HCT116 (cell line): ENCODE measurements around the gene RGN.

Experiments
- CTCF ChIP-seq, 3 experiments: fragments of 200-600 bp in 1 of 3; sonication (generic) in 1 of 3; IDR thresholded peaks in 2 of 3; conservative IDR thresholded peaks in 1 of 3; 2 replicates each; pipeline ENCODE4 v1.5.1; 2012 to 2017; ENCODE audit warnings: low read depth in 2 of 3, low read length in 2 of 3, antibody characterized with exemption in 1 of 3, borderline replicate concordance in 1 of 3, control low read depth in 1 of 3, mild to moderate bottlenecking in 1 of 3, mixed read lengths in 1 of 3, mixed run types in 1 of 3, moderate library complexity in 1 of 3; ENCODE audit not compliant: insufficient read depth in 1 of 3
- POLR2A ChIP-seq: IDR thresholded peaks from 2 replicates; pipeline ENCODE4 v1.7.0; 2011; ENCODE audit warnings: borderline replicate concordance; ENCODE audit not compliant: insufficient read depth, insufficient read length; ENCODE audit errors: extremely low read depth

DNA sequence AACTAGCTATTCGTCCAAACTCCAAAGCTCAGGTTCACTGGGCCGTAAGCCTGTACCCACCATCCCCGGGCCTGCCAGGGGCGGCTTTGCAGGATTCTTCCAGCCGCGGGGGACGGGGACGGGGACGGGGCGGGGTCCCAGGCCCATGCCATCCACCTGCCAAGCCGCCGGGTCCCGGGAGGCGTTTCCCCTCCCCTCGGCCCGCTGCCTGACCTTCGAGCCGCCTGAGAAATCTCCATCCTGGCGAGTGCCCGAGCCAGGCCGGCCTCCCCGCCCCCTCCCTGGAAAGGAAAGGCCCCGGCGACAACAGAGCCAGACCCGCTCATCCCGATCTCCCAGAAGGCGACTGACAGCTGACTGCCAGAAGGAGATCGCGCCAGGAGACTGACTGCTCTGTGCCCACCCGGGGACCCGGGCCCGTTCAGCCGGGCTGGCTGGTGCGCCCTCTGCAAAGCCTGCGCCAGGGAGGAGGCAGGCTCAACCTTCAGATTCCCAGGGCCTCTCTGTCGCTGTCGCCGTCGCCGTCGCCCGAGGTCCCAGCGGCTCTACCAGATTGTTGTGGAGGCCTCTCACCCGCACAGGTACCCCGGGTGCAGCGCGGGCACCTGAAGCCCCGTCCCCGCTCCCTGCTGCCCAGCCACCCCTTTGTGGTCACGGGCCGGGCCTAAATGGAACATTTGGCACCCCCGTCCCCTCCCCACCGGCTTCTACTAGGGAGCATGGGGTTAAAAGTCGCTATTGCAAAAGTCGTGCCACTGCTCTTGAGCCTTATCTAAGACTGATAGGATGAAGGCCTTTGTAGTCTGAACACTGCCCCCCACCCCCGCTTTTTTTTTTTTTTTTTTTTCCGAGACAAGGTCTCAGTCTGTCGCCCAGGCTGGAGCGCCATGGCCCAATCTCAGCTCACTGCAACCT is at the start of gene RGN:
- TF ChIP-seq CTCF (IDR thresholded peaks at IDR 0.05 in 2 of 3, conservative IDR thresholded peaks at IDR 0.05 in 1 of 3; ENCODE audit: borderline replicate concordance in 1 of 3, insufficient read depth in 1 of 3, low read depth in 2 of 3, low read length in 2 of 3) (no peak), POLR2A (no peak)
